Astrocyte of the hippocampus (primary cell): Measurements from ENCODE around the gene MSLN.

Experiments used
- DNase-seq: peaks from one replicate; pipeline ENCODE4 v3.0.0; 2011; ENCODE audit warnings: low read depth, low spot score

The MSLN gene

GRCh38 chr16:789191-789850 is 28.8 kb downstream of the MSLN start:
- no peak for DNase-seq

- DNase-seq, result no peak
These were observed 29.6 kb downstream of the MSLN start for GRCh38 chr16:790086-790485.

- no peak for DNase-seq
These were observed 30.6 kb downstream of the MSLN start for GRCh38 chr16:791131-791530.

- no peak for DNase-seq
These were observed 31.9 kb downstream of the MSLN start for GRCh38 chr16:792221-792995.

- DNase-seq, result no peak
These were observed 32.9 kb downstream of the MSLN start for GRCh38 chr16:793414-793813.

GRCh38 chr16:794091-794822 is 33.7 kb downstream of the MSLN start:
- no peak for DNase-seq

- no peak for DNase-seq
These were observed 34.4 kb downstream of the MSLN start for GRCh38 chr16:794853-795466.

- DNase-seq, result no peak
These were observed 35.2 kb downstream of the MSLN start for GRCh38 chr16:795580-796229.

GRCh38 chr16:796296-797119 is 36.0 kb downstream of the MSLN start:
- no peak for DNase-seq

GRCh38 chr16:797120-797420 is 36.5 kb downstream of the MSLN start:
- no peak for DNase-seq

- no peak for DNase-seq
These were observed 37.2 kb downstream of the MSLN start for GRCh38 chr16:797686-798085.

- DNase-seq, result no peak
These were observed 38.1 kb downstream of the MSLN start for GRCh38 chr16:798666-799065.

- no peak for DNase-seq
These were observed 38.8 kb downstream of the MSLN start for GRCh38 chr16:799111-799947.

- peak; percentile 31 for DNase-seq
These were observed 39.7 kb downstream of the MSLN start, which contains the start of gene GNG13 for GRCh38 chr16:799948-800833. Gene GNG13, minus strand, starts transcription at chr16:800734. Its CDS starts 1,657 bp downstream, at chr16:799077.

GRCh38 chr16:800834-801511 is 40.4 kb downstream of the MSLN start:
- DNase-seq, result no peak

GRCh38 chr16:801584-802363 is 41.2 kb downstream of the MSLN start:
- no peak for DNase-seq

GRCh38 chr16:802461-802860 is 41.9 kb downstream of the MSLN start:
- no peak for DNase-seq
